Ecto neural progenitor cell (in vitro differentiated cells): ENCODE results near the gene ELSPBP1.
"Not testable (repeated sequence)": the region's sequence is repeated elsewhere in the genome, so short reads cannot be mapped to it uniquely, and the experiment has no call there.

Experiments used
- DNase-seq: peaks from one replicate; pipeline ENCODE4 v3.0.0-alpha.2; 2018; ENCODE audit warnings: low spot score

ELSPBP1 gene

GRCh38 chr19:48041877-48042580 lies 47.6 kb downstream of the ELSPBP1 start:
- no peak for DNase-seq

- DNase-seq = no peak
Measured at GRCh38 chr19:48043675-48044258, 49.3 kb downstream of the ELSPBP1 start, which contains the start of gene CABP5. Gene CABP5 (minus strand): TSS chr19:48044079. CDS start chr19:48043922, 157 bp downstream.

GRCh38 chr19:48044561-48044960 lies 50.1 kb downstream of the ELSPBP1 start:
- DNase-seq = no peak

- DNase-seq = no peak
Measured at GRCh38 chr19:48051335-48052033, 57.1 kb downstream of the ELSPBP1 start.

- no peak for DNase-seq
Measured at GRCh38 chr19:48053076-48053475, 58.6 kb downstream of the ELSPBP1 start.

- DNase-seq = no peak
Measured at GRCh38 chr19:48053856-48054255, 59.4 kb downstream of the ELSPBP1 start.

GRCh38 chr19:48059331-48059730 lies 64.9 kb downstream of the ELSPBP1 start:
- no peak for DNase-seq

- DNase-seq = no peak
Measured at GRCh38 chr19:48060381-48060780, 65.9 kb downstream of the ELSPBP1 start.

GRCh38 chr19:48061401-48062344 lies 67.2 kb downstream of the ELSPBP1 start:
- no peak for DNase-seq

- no peak for DNase-seq
Measured at GRCh38 chr19:48064509-48064908, 70.1 kb downstream of the ELSPBP1 start.

- no peak for DNase-seq
Measured at GRCh38 chr19:48069435-48069834, 75.0 kb downstream of the ELSPBP1 start.

- not testable (repeated sequence) for DNase-seq
Measured at GRCh38 chr19:48070177-48070769, 75.8 kb downstream of the ELSPBP1 start.
